ENCODE data around the gene SLC26A1.

Gene SLC26A1

DNA sequence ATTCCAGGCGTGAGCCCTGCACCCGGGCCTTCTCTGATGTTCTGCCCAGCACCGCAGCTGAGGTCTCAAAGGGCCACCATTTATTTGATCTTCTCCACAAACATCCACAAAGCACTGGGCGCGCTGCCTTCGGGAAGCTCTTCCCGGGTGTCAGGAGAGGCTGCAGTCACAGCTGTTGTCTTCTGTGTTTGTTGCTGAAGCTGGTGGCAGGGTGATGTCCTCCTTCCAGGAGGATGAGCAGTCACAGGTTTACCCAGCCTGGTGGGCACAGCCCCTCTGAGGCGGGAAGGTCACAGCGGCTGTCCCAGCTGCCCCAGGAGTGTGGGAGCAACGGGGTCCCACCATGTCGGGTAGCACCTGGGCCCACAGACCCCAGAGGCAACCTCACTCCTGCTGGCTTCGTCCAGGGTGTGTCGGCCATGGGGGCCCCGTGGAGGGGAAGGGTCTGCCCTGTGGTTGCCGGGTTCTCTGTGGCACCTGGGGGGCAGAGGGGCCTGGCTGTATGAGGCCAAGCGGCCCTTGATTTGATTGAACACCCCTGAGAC lies 45.8 kb upstream of the SLC26A1 start:
- Histone ChIP-seq H3K9me2 (ENCODE audit: low read depth, low read length) (no peaks in the 10 kb centered on the region), H3K4me3 (ENCODE audit: low read depth, low read length, poor library complexity, severe bottlenecking) (no peak overlapping the region), H3K27ac (ENCODE audit: low read depth, low read length, poor library complexity, severe bottlenecking) (no peak overlapping the region), H3K4me1 (ENCODE audit: insufficient read depth, low read length, severe bottlenecking) (no peaks in the 10 kb centered on the region), H4K20me1 (ENCODE audit: insufficient read depth, low read length) (no peaks in the 10 kb centered on the region), H3K4me2 (ENCODE audit: low read length) (no peak overlapping the region), H2AFZ (ENCODE audit: low read length) (no peak overlapping the region), H3K9ac (ENCODE audit: low read length) (no peak overlapping the region), H3F3A (ENCODE audit: insufficient read depth, low read length) (no peaks in the 10 kb centered on the region), H3K36me3 (ENCODE audit: insufficient read depth, low read length) (no peaks in the 10 kb centered on the region), H3K9me3 (ENCODE audit: low read length) (no peaks in the 10 kb centered on the region), H3K79me2 (ENCODE audit: insufficient read depth, low read length) (no peaks in the 10 kb centered on the region), H3K27me3 (ENCODE audit: insufficient read depth, low read length) (no peaks in the 10 kb centered on the region)
- TF ChIP-seq EZH2 (IDR thresholded peaks at IDR 0.05; ENCODE audit: borderline replicate concordance, low read length): no peak
- TF ChIP-seq, protein P1, sequence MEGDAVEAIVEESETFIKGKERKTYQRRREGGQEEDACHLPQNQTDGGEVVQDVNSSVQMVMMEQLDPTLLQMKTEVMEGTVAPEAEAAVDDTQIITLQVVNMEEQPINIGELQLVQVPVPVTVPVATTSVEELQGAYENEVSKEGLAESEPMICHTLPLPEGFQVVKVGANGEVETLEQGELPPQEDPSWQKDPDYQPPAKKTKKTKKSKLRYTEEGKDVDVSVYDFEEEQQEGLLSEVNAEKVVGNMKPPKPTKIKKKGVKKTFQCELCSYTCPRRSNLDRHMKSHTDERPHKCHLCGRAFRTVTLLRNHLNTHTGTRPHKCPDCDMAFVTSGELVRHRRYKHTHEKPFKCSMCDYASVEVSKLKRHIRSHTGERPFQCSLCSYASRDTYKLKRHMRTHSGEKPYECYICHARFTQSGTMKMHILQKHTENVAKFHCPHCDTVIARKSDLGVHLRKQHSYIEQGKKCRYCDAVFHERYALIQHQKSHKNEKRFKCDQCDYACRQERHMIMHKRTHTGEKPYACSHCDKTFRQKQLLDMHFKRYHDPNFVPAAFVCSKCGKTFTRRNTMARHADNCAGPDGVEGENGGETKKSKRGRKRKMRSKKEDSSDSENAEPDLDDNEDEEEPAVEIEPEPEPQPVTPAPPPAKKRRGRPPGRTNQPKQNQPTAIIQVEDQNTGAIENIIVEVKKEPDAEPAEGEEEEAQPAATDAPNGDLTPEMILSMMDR (IDR thresholded peaks at IDR 0.05; ENCODE audit: low read length): no peak

DNA sequence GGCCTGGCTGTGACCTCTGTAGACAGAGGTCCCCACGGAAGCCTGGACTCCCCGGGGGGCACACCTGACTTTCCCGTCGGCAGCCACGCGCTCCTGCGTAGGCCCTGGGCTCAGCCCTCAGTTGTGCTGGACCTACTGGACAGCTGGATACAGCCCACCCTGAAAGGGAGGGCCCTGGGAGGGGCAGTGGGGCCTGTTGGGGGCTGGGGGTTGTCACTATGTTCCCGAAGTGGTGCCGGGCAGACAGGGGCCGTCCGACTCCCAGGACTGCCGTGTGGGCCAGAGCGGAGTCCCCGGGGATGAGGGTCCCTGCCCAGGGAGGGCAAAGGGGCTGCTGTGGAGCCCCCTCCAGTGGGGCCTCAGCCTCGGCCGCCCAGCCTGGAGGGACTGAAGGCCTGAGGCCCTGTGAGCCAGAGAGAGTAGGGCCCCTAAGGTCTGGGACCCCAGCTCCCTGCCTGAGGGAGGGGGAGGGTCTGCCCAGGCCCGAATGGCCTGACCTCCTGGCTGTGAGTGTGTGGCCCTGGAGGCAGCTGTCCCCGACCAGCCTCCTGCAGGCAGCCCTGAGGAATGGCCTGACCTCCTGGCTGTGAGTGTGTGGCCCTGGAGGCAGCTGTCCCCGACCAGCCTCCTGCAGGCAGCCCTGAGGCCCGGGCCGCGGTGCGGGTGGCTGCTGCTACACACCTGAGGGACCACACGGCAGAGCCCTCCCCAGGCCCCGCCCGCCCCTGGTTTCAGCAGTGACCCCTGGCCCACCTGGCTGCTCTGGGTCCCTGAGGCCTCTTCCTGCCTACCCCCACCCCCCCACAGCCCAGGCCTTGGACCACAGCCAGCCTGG lies 44.0 kb upstream of the SLC26A1 start:
- Histone ChIP-seq H3K9me3 (ENCODE audit: low read length) (no peaks in the 10 kb centered on the region), H4K20me1 (ENCODE audit: insufficient read depth, low read length) (no peaks in the 10 kb centered on the region), H3K9ac (ENCODE audit: low read length) (no peak overlapping the region), H3K4me1 (ENCODE audit: insufficient read depth, low read length, severe bottlenecking) (no peaks in the 10 kb centered on the region), H3K27ac (ENCODE audit: low read depth, low read length, poor library complexity, severe bottlenecking) (no peak overlapping the region), H3K36me3 (ENCODE audit: insufficient read depth, low read length) (no peaks in the 10 kb centered on the region), H3K27me3 (ENCODE audit: insufficient read depth, low read length) (no peaks in the 10 kb centered on the region), H3K9me2 (ENCODE audit: low read depth, low read length) (no peaks in the 10 kb centered on the region), H3F3A (ENCODE audit: insufficient read depth, low read length) (no peaks in the 10 kb centered on the region), H3K79me2 (ENCODE audit: insufficient read depth, low read length) (no peaks in the 10 kb centered on the region), H2AFZ (ENCODE audit: low read length) (no peak overlapping the region), H3K4me3 (ENCODE audit: low read depth, low read length, poor library complexity, severe bottlenecking) (no peak overlapping the region), H3K4me2 (ENCODE audit: low read length) (no peak overlapping the region)
- TF ChIP-seq, protein P1 (IDR thresholded peaks at IDR 0.05; ENCODE audit: low read length): no peak
- TF ChIP-seq EZH2 (IDR thresholded peaks at IDR 0.05; ENCODE audit: borderline replicate concordance, low read length): no peak

DNA sequence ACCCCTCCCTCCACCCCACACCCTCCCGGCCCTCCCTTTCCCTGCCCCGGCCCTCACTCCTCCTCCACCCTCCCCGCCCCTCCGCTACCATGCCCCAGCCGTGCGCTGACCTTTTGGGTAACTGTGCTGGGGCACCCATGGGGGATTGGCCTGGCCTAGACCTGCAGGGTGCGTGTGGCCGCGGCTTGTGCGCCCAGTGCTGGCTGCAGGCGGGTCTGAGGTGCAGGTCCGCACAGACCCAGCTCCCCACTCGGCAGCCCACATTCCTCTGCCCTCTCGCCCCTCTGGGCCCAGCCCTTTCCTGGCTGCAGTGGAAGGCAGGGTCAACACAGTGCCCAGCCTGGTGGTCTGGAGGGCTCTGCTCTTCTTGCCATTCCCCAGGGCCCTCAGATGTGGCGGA lies 42.9 kb upstream of the SLC26A1 start:
- no peaks in the 10 kb centered on the region for H3K27me3 ChIP-seq (ENCODE audit: insufficient read depth, low read length)
- TF ChIP-seq EZH2 (IDR thresholded peaks at IDR 0.05; ENCODE audit: borderline replicate concordance, low read length): no peak
- TF ChIP-seq, protein P1 (IDR thresholded peaks at IDR 0.05; ENCODE audit: low read length): no peak

More for the DNA sequence above, 42.9 kb upstream of the SLC26A1 start:
- no peaks in the 10 kb centered on the region for H3F3A ChIP-seq (ENCODE audit: insufficient read depth, low read length)
- no peaks in the 10 kb centered on the region for H4K20me1 ChIP-seq (ENCODE audit: insufficient read depth, low read length)
- no peak overlapping the region for H3K27ac ChIP-seq (ENCODE audit: low read depth, low read length, poor library complexity, severe bottlenecking)
- no peak overlapping the region for H3K4me2 ChIP-seq (ENCODE audit: low read length)
- no peak overlapping the region for H3K4me3 ChIP-seq (ENCODE audit: low read depth, low read length, poor library complexity, severe bottlenecking)
- H3K36me3 ChIP-seq (ENCODE audit: insufficient read depth, low read length): no peaks in the 10 kb centered on the region
- H3K9ac ChIP-seq (ENCODE audit: low read length): no peak overlapping the region
- no peaks in the 10 kb centered on the region for H3K4me1 ChIP-seq (ENCODE audit: insufficient read depth, low read length, severe bottlenecking)
- no peak overlapping the region for H2AFZ ChIP-seq (ENCODE audit: low read length)
- H3K79me2 ChIP-seq (ENCODE audit: insufficient read depth, low read length): no peaks in the 10 kb centered on the region
- H3K9me2 ChIP-seq (ENCODE audit: low read depth, low read length): no peaks in the 10 kb centered on the region
- H3K9me3 ChIP-seq (ENCODE audit: low read length): no peaks in the 10 kb centered on the region
